ENCODE results near the gene GAS6. TPM values are rescaled to one million over a fixed set of nuclear protein-coding genes. Genes with fewer than 3 reads are reported as not detected.

Gene GAS6
- total and polyA plus RNA-seq, 2 experiments from 2014 or later: 822 to 1,035 TPM

DNA sequence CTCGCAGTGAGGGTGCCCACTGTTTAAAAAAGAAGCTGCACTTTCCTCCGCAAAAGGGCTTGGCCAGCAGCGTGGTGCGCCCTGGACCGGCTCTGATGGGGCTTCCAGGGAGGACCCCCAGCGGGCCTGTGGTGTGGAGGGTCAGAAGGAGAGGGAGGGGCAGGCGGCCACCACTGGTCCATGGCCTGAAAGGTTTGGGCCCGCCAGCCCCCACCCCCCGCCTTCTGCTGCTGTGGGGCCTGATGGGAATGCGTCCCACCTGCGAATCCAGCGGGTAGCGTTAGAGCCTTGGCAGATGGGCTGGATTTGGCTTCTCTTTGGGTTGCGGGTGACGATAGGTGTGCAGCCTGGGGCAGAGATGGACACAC, 70.2 kb downstream of the GAS6 start:
- no peak for TF ChIP-seq EZH2phosphoT487 (IDR thresholded peaks at IDR 0.05; ENCODE audit: insufficient read depth, low read depth)
- no peak for TF ChIP-seq EZH2 (IDR thresholded peaks at IDR 0.05; ENCODE audit: insufficient read depth, poor library complexity, severe bottlenecking)
- in situ Hi-C loops (cut with MboI): no loop called here
- Histone ChIP-seq H3K4me1 (ENCODE audit: insufficient read depth) (no peaks in the 10 kb centered on the region), H4K20me1 (ENCODE audit: insufficient read depth) (no peaks in the 10 kb centered on the region), H3K27me3 (replicated peaks; ENCODE audit: insufficient read depth) (no peaks in the 10 kb centered on the region; the same call in 1 of the 2 replicates), H3K27ac (no peak overlapping the region), H2AFZ (no peak overlapping the region), H3K79me2 (ENCODE audit: insufficient read depth) (no peaks in the 10 kb centered on the region), H3K4me2 (ENCODE audit: unreplicated experiment) (no peak overlapping the region), H3K9me2 (ENCODE audit: insufficient read depth) (no peaks in the 10 kb centered on the region), H3K9me3 (ENCODE audit: low read depth) (no peaks in the 10 kb centered on the region), H3K36me3 (ENCODE audit: low read depth) (no peaks in the 10 kb centered on the region), H3F3A (ENCODE audit: insufficient read depth) (no peaks in the 10 kb centered on the region), H3K9ac (no peak overlapping the region), H3K4me3 (no peak overlapping the region)
- DNase-seq: no peak
- WGBS, 2 experiments (ENCODE audit: low coverage in 1 of 2, low lambda C conversion rate in 2 of 2, missing lambda C conversion rate in 2 of 2): 92% methylated on average over 14 to 15 of the region's 15 CpGs

DNA sequence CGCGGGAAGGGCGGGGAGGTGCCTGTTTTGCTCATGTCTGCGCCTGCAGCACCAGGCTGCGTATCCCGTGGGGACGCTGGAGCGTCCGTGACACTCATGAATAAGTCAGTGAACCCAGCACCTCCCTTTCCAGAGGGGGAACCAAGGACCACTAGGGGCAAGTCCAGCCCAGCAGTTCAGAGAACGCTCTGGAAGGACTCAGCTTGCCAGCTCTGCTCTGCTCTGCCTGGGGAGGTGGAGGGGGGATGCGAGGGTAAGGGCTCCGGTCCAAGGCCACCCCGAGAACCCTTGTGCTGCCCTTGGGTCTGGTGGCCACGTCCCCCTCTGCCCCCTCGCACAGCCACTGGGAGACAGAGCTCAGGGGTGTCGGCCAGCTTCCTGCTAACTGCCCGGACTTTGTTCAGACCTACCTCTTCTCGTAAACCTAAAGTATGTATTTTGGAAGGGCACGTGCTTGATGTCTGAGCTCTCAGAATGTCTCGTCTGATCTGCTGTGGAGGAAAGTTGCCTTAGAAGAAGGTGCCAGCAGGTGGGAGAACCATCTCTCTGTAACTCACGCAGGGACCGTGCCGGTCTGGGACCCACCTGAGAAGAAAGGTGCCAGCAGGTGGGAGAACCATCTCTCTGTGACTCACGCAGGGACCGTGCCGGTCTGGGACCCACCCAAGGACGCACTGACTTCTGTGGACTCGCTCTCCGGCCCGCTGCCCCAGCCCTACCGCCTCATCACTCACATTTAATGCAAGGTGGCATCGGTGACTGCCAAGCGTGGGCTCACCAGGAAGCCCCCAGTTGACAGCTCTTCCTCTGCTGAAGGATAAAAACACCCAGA, 70.8 kb downstream of the GAS6 start:
- H3K9ac ChIP-seq: no peak overlapping the region
- DNase-seq: peak; percentile 28
- no peaks in the 10 kb centered on the region for H3K9me3 ChIP-seq (ENCODE audit: low read depth)
- H3K79me2 ChIP-seq (ENCODE audit: insufficient read depth): no peaks in the 10 kb centered on the region
- in situ Hi-C loops (cut with MboI): no loop called here
- H4K20me1 ChIP-seq (ENCODE audit: insufficient read depth): no peaks in the 10 kb centered on the region
- H3F3A ChIP-seq (ENCODE audit: insufficient read depth): no peaks in the 10 kb centered on the region
- no peaks in the 10 kb centered on the region for H3K4me1 ChIP-seq (ENCODE audit: insufficient read depth)
- no peaks in the 10 kb centered on the region; the same call in 1 of the 2 replicates for H3K27me3 ChIP-seq (replicated peaks; ENCODE audit: insufficient read depth)
- no peak overlapping the region for H3K4me2 ChIP-seq (ENCODE audit: unreplicated experiment)
- TF ChIP-seq EZH2phosphoT487 (IDR thresholded peaks at IDR 0.05; ENCODE audit: insufficient read depth, low read depth) (no peak), EZH2 (IDR thresholded peaks at IDR 0.05; ENCODE audit: insufficient read depth, poor library complexity, severe bottlenecking) (no peak)
- H2AFZ ChIP-seq: no peak overlapping the region
- H3K36me3 ChIP-seq (ENCODE audit: low read depth): no peaks in the 10 kb centered on the region
- no peak overlapping the region for H3K27ac ChIP-seq
- H3K9me2 ChIP-seq (ENCODE audit: insufficient read depth): no peaks in the 10 kb centered on the region
- 64 to 67% methylated on average over 33 of the region's 33 CpGs for WGBS, 2 experiments (ENCODE audit: low coverage in 1 of 2, low lambda C conversion rate in 2 of 2, missing lambda C conversion rate in 2 of 2)
- no peak overlapping the region for H3K4me3 ChIP-seq

DNA sequence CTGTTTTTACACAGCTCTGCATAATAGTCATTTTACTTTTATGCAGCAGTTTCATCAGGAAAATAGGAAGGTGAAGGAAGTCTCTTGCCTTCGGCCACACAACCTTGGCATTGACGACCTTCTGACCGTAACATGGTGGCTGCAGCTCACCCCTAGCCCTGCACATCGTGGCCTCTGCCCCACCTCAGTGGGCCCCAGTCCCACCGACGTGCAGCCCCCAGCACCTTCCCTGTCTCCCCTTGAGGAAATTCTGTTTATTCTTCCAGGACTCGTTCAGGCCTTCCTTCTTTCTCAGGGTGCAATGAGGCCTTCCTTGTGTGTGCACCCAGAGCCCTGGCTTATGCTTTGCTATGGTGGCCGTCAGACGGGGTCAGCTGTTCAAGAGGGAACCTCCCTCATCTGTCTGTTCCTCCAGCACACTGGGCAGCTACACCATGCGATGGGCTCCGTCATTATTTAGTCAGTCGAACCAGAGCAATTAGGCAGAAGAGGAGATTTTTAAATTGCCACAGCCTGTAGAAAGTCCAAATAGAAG, 71.6 kb downstream of the GAS6 start:
- Histone ChIP-seq H4K20me1 (ENCODE audit: insufficient read depth) (no peaks in the 10 kb centered on the region), H3K27ac (no peak overlapping the region), H3K9me3 (ENCODE audit: low read depth) (no peaks in the 10 kb centered on the region), H3K36me3 (ENCODE audit: low read depth) (no peaks in the 10 kb centered on the region), H3K4me2 (ENCODE audit: unreplicated experiment) (no peak overlapping the region), H3K4me3 (no peak overlapping the region), H3K27me3 (replicated peaks; ENCODE audit: insufficient read depth) (no peaks in the 10 kb centered on the region; the same call in 1 of the 2 replicates), H3K79me2 (ENCODE audit: insufficient read depth) (no peaks in the 10 kb centered on the region), H3K9ac (no peak overlapping the region), H3K9me2 (ENCODE audit: insufficient read depth) (no peaks in the 10 kb centered on the region), H3K4me1 (ENCODE audit: insufficient read depth) (no peaks in the 10 kb centered on the region), H3F3A (ENCODE audit: insufficient read depth) (no peaks in the 10 kb centered on the region), H2AFZ (no peak overlapping the region)
- in situ Hi-C loops (cut with MboI): no loop called here
- WGBS, 2 experiments (ENCODE audit: low coverage in 1 of 2, low lambda C conversion rate in 2 of 2, missing lambda C conversion rate in 2 of 2): 51 to 57% methylated on average over 11 to 12 of the region's 12 CpGs
- DNase-seq: no peak
- TF ChIP-seq EZH2 (IDR thresholded peaks at IDR 0.05; ENCODE audit: insufficient read depth, poor library complexity, severe bottlenecking): no peak
- TF ChIP-seq EZH2phosphoT487 (IDR thresholded peaks at IDR 0.05; ENCODE audit: insufficient read depth, low read depth): no peak

DNA sequence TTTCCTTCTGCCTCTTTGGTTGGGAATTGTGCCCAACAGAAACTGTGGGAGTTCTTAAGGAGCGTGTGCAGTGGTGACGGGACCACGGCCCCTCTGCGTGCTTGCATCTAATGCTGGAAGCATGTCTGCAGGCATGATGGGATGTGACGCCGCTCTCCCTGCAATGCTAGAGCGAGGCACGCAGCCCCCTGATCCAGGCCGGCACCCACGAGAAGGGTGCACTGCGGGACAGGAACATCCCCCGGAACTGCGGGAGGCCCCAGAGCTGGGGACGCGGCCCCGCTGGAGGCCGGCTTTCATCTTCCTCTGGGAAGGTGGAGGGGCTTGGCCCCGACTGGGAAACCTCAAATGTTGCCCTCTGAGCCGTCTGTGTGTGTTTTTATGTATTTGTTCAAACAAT, 72.1 kb downstream of the GAS6 start:
- no peaks in the 10 kb centered on the region for H4K20me1 ChIP-seq (ENCODE audit: insufficient read depth)
- no peak overlapping the region for H3K9ac ChIP-seq
- WGBS, 2 experiments (ENCODE audit: low coverage in 1 of 2, low lambda C conversion rate in 2 of 2, missing lambda C conversion rate in 2 of 2): 85 to 86% methylated on average over 19 of the region's 19 CpGs
- H3F3A ChIP-seq (ENCODE audit: insufficient read depth): no peaks in the 10 kb centered on the region
- in situ Hi-C loops (cut with MboI): no loop called here
- no peaks in the 10 kb centered on the region for H3K4me1 ChIP-seq (ENCODE audit: insufficient read depth)
- no peaks in the 10 kb centered on the region for H3K79me2 ChIP-seq (ENCODE audit: insufficient read depth)
- DNase-seq: no peak
- no peak for TF ChIP-seq EZH2 (IDR thresholded peaks at IDR 0.05; ENCODE audit: insufficient read depth, poor library complexity, severe bottlenecking)
- no peak for TF ChIP-seq EZH2phosphoT487 (IDR thresholded peaks at IDR 0.05; ENCODE audit: insufficient read depth, low read depth)
- H3K9me2 ChIP-seq (ENCODE audit: insufficient read depth): no peaks in the 10 kb centered on the region
- H3K36me3 ChIP-seq (ENCODE audit: low read depth): no peaks in the 10 kb centered on the region
- H3K27ac ChIP-seq: no peak overlapping the region
- no peak overlapping the region for H2AFZ ChIP-seq
- H3K4me2 ChIP-seq (ENCODE audit: unreplicated experiment): no peak overlapping the region
- peaks cover 3% of the 10 kb centered on the region; the same call in 1 of the 2 replicates for H3K27me3 ChIP-seq (replicated peaks; ENCODE audit: insufficient read depth)
- H3K4me3 ChIP-seq: no peak overlapping the region
- H3K9me3 ChIP-seq (ENCODE audit: low read depth): no peaks in the 10 kb centered on the region

Measured in GM23248 (cell line).